Glomerular endothelial cell (primary cell): Measurements from ENCODE around the gene PLEKHO2. TPM values are rescaled to one million over a fixed set of nuclear protein-coding genes. Genes with fewer than 3 reads are reported as not detected.

Source experiments
- DNase-seq: peaks from one replicate; pipeline ENCODE4 v3.0.0-alpha.2; 2011; ENCODE audit warnings: low read depth, low spot score; ENCODE audit errors: extremely low read depth
- total RNA-seq: library from RNA; depleted of rRNA; stranded (reverse); fragments of >200 nt; gene quantifications from 2 replicates; pipeline ENCODE4 v1.2.3, GENCODE V29; 2015

The PLEKHO2 gene
- total RNA-seq, 1 donor from 2014 or later, result 72.1 TPM

- peak; percentile 98 for DNase-seq
Observed at GRCh38 chr15:64825431-64826294, 16.1 kb upstream of the PLEKHO2 start, which contains the start of gene PIF1. Gene PIF1, minus strand, starts transcription at chr15:64825647. Its CDS starts 1,312 bp downstream, at chr15:64824335.

- no peak for DNase-seq
Observed at GRCh38 chr15:64828985-64829384, 12.7 kb upstream of the PLEKHO2 start.

GRCh38 chr15:64833690-64834089 lies 8.0 kb upstream of the PLEKHO2 start:
- no peak for DNase-seq

- no peak for DNase-seq
Observed at GRCh38 chr15:64836023-64836536, 5.6 kb upstream of the PLEKHO2 start.

GRCh38 chr15:64837502-64837901 lies 4.2 kb upstream of the PLEKHO2 start:
- DNase-seq, result no peak

GRCh38 chr15:64841060-64841343 lies 713 bp upstream of the PLEKHO2 start:
- DNase-seq, result no peak

- DNase-seq, result no peak
Observed at GRCh38 chr15:64842096-64842939, 603 bp downstream of the PLEKHO2 start.

GRCh38 chr15:64842986-64843561 lies 1.4 kb downstream of the PLEKHO2 start:
- no peak for DNase-seq

- no peak for DNase-seq
Observed at GRCh38 chr15:64843991-64844390, 2.3 kb downstream of the PLEKHO2 start.

- DNase-seq, result no peak
Observed at GRCh38 chr15:64844576-64845145, 2.9 kb downstream of the PLEKHO2 start.

- no peak for DNase-seq
Observed at GRCh38 chr15:64845183-64845611, 3.5 kb downstream of the PLEKHO2 start.

- no peak for DNase-seq
Observed at GRCh38 chr15:64845831-64846595, 4.3 kb downstream of the PLEKHO2 start.

- no peak for DNase-seq
Observed at GRCh38 chr15:64847016-64847415, 5.3 kb downstream of the PLEKHO2 start.

- no peak for DNase-seq
Observed at GRCh38 chr15:64847448-64847847, 5.7 kb downstream of the PLEKHO2 start.

GRCh38 chr15:64847876-64848716 lies 6.4 kb downstream of the PLEKHO2 start:
- no peak for DNase-seq

- no peak for DNase-seq
Observed at GRCh38 chr15:64850778-64851502, 9.2 kb downstream of the PLEKHO2 start.

GRCh38 chr15:64851503-64851840 lies 9.8 kb downstream of the PLEKHO2 start:
- no peak for DNase-seq

- DNase-seq, result no peak
Observed at GRCh38 chr15:64854041-64854440, 12.3 kb downstream of the PLEKHO2 start.

- no peak for DNase-seq
Observed at GRCh38 chr15:64854526-64854925, 12.8 kb downstream of the PLEKHO2 start.
